ENCODE measurements around the gene CA10.

The CA10 gene

DNA sequence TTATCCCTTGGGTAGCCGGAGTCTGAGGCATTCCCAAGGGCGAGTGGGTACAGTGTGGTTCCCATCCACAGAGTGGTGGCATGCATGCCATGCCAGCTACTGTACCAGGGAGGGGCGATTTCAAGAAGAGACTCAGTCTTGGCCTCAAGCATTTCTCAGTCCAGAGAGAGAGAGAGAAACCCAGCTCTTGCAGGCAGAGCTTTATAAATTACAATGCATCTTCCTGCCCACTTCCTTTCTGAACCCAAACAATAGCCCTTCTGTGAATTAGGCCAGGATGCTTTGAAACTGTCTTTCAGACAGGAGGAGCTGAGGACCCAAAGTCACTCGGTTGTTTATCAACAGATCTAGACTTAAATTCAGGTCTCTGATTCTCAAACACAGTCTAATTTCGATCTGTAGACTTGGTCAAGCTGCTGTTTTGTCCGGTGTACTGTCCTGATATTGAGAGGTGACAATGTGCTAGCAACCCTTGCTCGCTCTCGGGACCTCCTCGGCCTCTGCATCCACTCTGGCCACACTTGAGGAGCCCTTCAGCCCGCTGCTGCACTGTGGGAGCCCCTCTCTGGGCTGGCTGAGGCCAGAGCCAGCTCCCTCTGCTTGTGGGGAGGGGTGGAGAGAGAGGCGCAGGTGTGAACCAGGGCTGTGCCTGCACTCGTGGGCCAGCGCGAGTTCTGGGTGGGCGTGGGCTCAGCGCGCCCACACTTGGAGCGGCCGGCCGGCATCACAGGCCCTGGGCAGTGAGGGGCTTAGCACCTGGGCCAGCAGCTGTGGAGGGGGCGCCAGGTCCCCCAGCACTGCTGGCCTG is 490.2 kb downstream of the CA10 start:
- DNase-seq, result no peak

DNA sequence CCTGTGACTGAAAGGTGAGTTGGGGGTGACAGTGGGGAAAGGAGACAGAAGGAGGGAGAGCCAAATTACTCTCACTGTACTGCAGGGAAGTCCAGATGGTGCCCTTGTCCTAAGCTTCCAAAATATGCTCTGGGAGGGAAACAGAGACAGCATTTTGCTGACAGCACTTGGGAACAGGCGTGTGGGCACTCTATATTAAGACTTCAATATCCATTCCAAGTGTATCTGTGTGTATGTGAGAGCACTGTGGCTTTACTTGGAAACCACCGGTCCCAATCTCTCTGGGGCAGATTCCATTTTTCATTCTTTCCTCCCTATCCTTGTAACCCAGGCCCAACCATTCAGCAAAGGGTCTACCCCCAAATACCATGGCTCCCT is 490.8 kb downstream of the CA10 start:
- DNase-seq, result no peak

DNA sequence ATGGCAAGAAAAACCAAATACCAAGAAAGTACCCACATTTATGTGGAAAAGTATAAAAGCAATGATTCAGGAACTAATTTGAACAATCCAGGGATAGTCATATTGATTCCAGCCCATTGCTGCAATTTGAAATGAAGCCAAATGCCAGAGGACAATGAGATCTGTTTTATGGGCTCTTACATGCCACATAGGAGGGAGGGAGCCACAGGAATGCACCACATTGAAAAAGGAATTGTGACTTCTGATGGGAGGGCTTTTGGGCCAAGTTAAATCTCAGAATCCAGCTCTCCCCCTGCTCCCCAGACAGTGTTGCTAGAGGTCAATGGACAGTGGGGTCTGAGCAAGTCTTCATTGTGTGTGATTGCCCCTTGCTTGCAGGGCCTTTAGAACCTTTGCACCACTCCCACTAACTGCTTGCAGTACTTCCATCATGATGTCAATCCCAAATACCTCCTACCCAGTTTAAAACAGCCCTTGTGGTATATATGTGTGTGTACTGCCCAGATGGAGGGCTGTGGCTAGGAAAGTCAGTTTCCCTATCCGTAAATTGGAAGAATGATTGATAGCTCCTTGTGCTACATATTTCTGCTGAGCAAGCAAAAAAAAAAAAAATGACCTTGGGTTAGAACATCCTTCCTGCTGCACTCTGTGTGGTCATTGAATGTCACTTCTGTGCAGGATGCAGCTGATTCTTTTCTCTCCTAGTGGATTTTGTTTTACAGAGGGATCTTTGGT is 491.4 kb downstream of the CA10 start:
- no peak for DNase-seq

DNA sequence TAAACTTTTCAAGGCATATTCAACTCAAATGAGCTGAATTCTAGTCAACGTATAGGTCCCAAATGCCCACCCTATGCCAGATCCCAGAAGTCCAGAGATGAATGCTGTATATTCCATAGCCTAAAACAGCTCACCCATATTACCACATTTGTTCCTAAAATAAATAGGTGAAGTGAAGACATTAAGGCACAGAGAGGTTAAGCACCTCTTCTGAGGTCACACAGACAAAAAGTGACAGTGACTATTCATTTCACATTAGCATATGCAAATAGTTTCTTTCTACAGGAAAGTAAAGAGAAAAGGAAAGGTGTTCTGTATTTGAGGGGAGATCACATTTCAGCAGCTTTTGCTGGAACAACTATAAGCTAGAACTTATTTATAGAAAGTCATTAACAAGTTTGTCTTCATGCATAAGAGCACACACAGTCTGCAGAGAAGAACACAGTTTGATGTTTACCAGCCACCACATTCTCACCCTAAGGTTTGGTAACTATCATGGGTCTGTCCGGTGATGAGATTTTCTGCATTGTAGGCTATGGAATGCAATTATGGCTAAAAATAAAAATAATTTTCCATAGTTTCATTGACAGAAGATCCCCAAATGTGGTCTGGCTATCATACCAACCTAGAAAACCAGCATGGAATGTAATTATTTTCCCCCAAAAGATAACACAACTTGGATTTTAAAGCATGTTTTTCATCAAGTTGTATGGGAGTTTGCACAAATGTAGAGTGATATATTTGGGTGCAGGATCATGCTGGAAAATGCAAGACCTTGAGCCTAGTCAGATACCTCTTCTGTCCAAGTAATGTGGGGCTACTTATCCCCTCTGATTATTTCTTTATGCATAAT is 496.1 kb downstream of the CA10 start:
- no peak for DNase-seq

DNA sequence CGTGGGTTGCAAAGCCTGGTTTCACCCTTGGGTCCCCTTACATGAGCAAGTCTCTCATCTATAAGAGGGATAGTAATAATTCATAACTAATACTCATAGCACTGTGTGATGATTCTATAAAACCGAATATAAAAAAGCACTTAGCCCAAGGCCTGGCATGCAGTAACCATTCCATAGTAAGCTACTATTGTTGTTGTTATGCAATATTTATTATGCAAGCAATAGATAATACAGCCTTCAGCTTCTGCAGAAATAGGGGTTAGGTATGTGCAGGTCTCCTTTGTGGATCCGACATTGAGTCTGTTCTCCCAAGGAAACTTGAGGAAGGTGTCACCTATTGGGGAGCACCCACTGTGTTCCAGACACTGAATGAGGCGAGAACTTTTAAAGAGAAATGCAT is 497.1 kb downstream of the CA10 start:
- no peak for DNase-seq

DNA sequence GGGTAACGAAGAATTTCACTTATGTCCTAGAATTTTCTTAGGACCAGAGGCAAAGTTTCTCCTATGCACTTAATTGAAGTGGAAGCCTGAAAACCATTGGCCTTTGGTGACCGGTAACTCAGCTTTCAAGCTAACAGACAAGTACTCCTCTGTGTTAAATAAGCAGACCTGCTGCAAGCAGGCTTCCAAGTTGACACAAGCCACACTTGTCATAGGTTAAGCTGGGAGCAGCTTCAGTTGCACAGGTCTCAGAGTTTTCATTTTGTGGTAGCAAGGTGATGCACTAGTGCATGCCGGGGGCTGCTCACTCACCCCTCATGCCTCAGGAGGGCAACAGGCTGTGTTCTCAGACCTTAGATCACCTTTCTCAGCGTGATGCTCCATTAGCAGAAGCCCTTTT is 498.2 kb downstream of the CA10 start:
- DNase-seq, result no peak

DNA sequence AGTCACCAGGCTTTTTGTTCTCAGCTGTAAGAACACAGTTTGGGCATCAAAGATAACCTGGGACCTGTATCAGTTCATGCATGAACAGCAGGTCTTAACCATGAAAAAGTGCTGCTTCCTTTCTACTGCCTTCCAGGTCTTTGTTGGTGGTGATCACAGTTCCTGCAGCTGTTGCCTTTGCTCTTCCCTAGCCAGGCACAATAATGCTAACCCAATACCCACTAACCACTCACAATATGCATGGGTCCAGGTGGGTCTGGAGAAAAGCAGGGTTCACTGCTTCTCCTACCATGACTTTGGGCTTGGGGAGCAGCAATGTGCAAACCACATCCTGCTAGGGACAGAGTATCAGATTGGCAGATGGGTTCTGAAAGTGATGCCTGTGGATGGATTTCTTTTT is 501.3 kb downstream of the CA10 start:
- DNase-seq, result no peak

DNA sequence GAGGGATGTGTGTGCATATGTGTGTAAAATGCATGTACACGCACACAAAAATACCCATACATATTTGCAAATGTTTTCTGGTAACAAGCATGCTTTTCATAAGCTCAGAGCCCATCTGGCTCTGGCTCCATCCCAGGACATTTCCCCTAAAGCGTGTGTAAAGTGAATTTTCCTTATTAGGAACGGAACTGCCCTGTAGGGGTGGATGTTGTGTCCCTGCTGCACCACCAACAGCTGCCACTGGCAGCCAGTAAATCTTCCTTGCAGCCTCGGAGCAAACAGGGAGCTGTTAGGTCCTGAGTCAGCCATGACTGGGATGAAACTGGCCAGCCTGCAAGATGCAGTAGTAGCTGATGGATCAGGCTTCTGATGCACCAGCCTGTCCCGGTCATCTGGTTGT is 504.6 kb downstream of the CA10 start:
- no peak for DNase-seq

DNA sequence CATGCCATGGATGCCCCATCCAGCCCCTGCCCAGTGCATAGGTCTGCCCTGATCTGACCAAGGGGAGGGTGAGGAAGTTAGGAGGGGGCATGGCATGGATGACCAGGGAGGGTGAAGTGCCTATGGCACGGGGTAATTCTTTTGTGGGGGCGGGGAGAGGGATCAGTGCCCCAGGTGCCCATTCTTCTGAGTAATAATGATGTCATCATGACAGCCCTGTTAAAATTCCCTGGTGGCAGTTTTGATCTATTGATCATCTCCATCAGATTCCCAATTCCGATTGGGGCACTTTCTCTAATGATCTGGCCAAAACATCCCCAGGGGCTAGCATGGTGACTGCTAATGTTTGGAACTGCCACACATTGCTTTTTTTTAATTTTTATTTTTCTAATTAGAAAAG is 506.0 kb downstream of the CA10 start:
- no peak for DNase-seq

DNA sequence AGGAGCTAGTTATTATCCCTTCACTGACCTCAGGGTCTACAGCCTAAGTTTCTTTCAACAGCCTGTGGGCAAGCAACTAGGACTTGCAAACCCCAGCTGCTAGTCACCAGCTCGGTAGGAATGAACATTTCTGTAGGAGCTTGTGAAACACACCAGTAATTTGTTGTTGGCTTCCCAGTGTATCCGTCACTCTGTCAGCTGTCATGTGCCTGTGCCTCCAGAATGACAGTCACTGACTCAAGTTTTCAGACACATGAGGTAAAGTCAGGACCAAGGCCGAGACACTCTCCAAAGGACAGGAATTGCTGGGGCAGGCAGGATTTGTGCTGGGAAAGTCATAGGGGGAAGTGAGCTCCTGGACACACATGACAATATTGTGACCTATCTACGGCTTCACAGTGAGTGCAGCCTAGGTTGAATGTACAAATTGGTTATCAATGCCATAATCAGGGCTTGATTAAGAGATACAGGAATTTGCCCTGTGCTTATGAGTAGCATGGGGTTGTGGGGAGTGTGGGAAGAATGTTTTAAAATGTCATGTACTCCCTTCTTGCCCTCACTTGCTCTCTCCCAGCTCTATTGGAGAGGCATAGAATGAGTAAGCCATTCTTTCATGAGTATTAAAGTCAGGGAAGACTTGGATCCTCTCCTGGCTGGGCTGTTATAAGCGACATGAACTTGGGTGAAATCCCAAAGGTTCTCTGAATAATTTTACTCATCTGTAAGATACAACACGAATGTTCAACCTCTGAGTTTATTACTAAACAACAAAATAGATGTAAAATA is 506.8 kb downstream of the CA10 start:
- DNase-seq, result no peak

DNA sequence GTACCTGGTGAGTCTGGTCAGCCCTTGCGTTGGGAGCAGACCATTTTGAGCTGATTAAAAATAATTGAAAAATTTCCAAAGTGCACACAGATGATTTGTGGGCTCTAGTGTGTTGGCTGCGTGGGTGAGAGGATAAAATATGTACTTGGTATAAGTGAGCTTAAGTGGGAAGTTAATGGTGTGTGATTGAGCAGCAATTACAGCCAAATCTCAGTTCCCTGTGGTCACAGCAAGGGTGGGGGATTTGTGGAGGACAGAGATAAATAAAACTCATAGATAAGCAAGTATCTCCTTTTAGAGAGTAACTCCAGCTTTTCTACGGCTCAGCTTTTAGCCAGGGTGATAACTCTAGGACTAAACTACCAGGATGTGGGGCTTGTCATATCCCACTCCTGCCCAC is 507.7 kb downstream of the CA10 start:
- DNase-seq, result no peak

DNA sequence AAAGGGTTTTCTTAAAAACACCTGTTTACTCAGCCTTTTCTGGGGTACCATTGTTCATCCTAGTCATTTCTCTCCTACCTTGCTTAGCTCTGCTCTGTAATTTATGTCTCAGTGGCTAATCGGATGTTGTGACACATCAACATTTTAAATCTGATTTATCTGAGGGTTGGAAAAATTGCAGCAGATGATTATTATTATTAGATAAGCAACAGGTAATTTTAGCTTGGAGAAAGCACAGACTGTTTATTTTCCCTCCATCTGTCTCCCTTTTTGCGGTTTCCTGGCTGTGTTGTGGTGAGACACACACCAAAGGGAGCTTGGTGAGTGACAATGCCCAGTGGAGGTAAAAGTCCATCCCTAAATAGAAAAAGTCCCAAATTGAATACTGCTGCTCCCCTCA is 508.3 kb downstream of the CA10 start:
- no peak for DNase-seq

DNA sequence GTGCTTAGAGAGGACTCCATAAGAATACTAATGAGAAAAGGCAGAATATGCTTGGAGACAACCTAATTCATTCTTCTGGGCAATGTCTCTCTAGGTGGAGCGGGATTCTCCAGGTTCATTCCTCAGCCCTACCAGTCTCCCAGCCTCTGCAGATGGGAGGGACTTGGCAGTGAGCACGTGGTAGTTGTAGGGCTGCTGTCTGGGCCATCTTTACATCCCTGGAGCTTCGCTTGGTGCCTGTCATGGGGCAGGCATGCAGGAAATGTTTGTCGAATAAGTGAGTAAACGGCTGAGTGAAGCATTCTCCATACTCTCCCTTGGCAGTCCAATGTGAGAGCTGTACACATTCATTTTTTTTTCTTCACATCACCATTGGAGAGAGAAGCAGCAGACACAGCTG is 510.7 kb downstream of the CA10 start:
- DNase-seq, result no peak

DNA sequence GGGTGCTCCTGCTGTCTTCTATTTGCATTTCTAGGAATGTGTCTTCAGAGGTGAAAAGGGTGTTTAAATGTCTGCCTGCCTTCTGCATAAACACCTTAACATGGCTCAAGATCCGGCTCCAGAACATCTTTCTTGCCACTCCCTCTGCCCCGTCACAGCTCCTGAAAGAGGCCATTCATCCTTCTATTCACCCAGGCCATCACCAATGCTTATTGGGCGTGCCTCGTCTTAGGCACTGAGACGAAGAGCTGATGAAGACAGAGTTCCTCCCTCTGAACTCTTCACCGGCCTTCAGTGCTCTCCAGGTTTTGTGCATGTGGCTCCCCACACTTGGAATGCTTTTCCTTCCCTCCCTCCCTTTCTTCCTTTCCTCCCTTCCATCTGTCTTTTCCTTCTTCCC is 511.4 kb downstream of the CA10 start:
- DNase-seq, result no peak

DNA sequence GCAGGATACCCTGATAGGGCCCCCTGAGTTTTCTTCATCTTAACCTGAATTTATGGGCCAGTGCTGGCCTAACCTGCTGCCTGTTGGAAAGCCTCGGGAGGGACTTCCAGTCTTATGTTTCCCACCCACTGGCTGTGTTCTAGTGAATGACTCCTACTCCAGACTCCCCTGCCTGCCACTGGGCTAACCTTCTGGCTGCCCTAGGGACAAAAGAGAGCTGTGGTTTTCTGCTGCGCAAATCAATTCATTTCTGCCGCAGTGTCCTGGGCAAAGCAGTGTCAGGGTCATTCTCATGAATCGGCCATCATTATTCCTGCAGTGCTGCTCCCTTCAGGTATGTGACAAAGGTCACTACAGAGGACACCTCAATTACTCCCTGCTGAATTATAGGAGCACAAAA is 512.0 kb downstream of the CA10 start:
- DNase-seq, result no peak

DNA sequence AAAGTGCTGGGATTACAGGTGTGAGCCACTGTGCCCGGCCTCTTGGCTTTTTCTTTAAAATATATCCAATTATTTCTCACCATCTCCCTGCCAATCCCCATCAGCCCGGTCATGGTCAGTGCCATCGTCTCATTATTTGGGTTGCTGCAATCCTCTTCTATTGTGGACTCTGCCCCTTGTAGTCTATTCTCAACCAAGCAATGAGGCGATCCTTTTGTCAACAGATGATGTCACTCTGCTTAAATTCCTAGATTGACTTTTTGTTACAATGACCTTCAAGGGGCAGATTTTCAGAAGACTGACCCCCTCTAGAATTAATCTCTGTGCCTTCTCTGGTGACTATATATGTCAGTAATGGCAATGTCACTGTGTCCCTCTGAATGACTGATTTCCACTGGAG is 513.5 kb downstream of the CA10 start:
- DNase-seq, result no peak

DNA sequence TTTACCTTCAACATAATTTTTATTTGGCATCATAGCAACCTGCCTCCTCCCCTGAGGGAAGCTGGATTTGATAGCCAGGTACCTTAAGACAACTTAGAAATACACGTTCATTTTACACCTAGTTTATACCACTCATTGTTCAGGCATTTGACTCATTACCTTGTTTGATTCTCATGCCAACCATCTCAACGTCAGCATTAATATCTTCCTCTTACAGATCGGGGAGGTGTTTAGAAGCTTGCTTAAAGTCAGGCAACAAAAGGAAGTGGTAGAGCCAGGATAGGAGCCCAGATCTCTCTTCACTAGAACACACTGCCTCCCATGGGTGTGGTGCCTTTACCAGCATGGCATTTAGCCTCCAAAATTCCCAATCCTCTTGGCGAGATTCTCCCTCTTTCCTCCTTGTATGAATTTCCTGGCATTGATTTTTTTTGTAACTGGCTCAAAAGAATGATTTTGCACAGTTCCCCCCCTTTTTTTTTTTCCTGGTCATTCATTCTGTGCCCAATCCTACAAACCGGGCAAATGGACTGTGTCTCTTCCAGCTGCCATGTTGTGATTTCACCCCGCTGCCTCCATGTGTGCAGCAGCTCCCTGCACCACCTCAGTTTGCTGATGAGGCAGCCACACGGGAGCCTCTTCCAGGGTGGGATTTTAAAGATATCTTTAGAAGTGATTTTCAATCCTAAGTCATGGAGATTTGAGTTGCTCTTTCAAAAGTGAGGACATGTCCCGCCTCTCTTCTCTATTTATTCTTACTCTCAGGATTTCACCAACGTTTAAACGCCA is 514.6 kb downstream of the CA10 start:
- DNase-seq, result no peak

DNA sequence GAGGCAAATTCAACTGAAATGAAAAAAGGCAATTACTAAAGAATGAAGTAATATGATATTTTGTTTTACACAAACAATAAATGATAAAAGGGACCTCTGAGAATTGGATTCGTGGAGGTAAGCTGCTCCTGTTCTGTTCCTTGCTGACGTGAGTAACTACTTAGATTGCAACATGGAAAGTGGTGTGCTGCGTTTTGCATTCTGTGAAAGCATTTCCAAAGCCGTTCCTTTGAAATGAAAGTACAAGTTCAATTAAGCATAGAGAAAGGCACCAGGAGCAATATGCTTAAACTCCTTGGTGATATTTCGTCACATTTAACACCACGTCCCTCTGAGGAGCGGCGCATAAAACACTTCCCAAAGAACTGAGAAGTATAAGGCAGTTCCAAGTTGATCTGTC is 516.5 kb downstream of the CA10 start:
- no peak for DNase-seq

DNA sequence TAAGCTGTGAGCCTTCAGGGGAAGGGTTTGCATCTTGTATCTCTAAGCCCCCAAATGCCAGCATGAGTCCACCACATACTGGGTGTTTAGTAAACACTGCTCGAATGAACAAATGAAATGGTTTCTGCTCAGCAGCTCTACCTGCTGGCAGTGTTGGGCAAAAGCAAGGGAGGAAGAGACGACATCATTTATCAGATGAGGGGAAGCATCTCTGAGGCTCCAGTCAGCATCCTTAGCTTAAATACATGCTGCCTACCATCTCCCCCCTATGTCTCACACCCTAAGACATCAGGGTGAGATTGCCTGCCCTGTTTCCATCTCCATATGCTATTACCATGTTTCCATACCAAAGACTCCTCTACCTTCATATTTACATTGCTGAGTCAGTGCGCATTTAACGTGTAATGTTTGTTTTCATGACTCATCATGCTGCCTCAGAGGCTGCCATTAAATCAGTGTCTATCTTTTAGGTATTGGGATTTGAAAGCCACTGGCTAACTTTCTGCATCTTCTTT is 518.3 kb downstream of the CA10 start:
- peak; percentile 10 for DNase-seq

DNA sequence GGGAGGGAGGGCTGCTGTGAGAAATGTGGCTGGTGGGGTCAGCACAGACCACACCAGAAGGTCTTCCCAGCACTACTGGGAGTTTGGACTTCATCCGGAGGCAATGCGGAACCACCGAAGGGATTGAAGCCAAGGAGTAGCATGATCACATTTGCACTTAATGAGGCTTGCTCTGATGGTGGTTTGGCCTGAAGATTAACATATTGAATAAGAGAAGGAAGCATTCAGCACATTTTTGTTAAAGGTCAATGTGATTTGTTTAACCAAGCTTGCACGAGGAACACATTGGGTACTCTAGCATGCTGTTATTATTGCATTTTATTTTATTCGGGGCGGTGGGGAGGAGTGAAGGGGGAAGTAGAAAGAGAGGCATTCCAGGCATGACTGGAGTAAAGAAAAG is 519.5 kb downstream of the CA10 start:
- no peak for DNase-seq

DNA sequence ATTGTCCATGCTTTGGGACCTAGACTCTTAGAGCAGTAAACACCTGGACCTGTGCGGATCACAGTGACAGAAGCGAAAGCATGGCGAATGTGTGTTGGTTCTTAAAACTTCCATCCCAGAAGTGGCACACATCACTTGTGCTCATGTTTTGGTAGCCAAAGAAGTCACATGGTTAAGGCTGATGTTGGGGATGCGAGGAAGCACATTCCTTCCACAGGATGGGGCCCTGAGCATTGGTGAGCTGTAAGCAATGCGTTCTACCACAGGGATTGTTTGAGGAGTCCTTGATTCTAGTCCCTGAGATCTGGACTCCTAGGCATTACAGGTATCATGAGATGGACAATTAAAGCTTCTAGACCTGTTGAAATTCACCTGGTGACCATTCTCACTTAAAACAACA is 522.2 kb downstream of the CA10 start:
- no peak for DNase-seq

DNA sequence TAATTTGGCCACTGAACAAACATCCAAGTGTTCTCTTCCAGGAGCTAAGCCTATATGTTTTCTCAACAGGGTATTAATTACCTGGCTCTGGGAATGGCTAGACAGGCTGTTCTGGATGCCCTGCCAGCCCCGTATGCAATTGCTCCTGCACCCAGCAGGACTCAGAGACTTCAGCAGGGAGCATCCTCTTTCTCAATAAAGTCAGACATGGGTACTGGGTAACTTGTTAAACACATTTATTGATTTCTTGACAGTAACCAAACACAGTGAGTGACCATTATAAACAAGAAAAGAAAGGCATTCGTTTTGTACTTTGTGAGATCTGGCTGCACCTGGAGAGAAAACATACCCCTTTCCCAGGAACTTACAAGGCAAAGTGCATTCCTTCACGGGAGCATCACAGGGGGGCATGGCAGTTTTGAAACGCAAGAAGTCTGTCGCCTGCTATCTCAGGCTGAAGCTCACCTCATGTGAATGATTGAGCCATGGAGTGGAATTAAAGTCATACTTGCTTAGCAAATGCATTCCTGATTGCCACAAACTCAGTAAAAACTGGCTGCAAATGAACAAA is 528.3 kb downstream of the CA10 start:
- DNase-seq, result no peak

All from kidney glomerular epithelial cell (primary cell).